Measurements from ENCODE around the gene MFSD2A.

The MFSD2A gene

GRCh38 chr1:39940253-39940652 lies 14.7 kb upstream of the MFSD2A start:
- no peak for ATAC-seq
- TF ChIP-seq ZC3H10 (CRISPR knock-in tag; IDR thresholded peaks at IDR 0.05) (no peak), ISL1 (CRISPR knock-in tag; IDR thresholded peaks at IDR 0.05) (no peak), ZFP30 (CRISPR knock-in tag; IDR thresholded peaks at IDR 0.05) (no peak), ZNF565 (CRISPR knock-in tag; conservative IDR thresholded peaks at IDR 0.05; ENCODE audit: low read depth) (no peak), PPARA (CRISPR knock-in tag; IDR thresholded peaks at IDR 0.05; ENCODE audit: borderline replicate concordance) (no peak), BACH2 (CRISPR knock-in tag; IDR thresholded peaks at IDR 0.05; ENCODE audit: borderline replicate concordance) (no peak), CREB5 (CRISPR knock-in tag; IDR thresholded peaks at IDR 0.05; ENCODE audit: low read depth) (no peak), ZNF8 (CRISPR knock-in tag; IDR thresholded peaks at IDR 0.05) (no peak), ARNTL (CRISPR knock-in tag; IDR thresholded peaks at IDR 0.05; ENCODE audit: borderline replicate concordance, low read depth) (no peak), SNAI2 (CRISPR knock-in tag; IDR thresholded peaks at IDR 0.05) (no peak)

- no peak for TF ChIP-seq BACH2 (CRISPR knock-in tag; IDR thresholded peaks at IDR 0.05; ENCODE audit: borderline replicate concordance)
- no peak for TF ChIP-seq PPARA (CRISPR knock-in tag; IDR thresholded peaks at IDR 0.05; ENCODE audit: borderline replicate concordance)
- TF ChIP-seq ESRRG (CRISPR knock-in tag; IDR thresholded peaks at IDR 0.05), result no peak
- TF ChIP-seq SNAI2 (CRISPR knock-in tag; IDR thresholded peaks at IDR 0.05), result no peak
- no peak for TF ChIP-seq OSR1 (CRISPR knock-in tag; IDR thresholded peaks at IDR 0.05)
- TF ChIP-seq ZNF70 (CRISPR knock-in tag; IDR thresholded peaks at IDR 0.05), result no peak
- no peak for TF ChIP-seq ISL1 (CRISPR knock-in tag; IDR thresholded peaks at IDR 0.05)
- TF ChIP-seq TSHZ2 (CRISPR knock-in tag; IDR thresholded peaks at IDR 0.05), result no peak
- TF ChIP-seq TCF4 (CRISPR knock-in tag; IDR thresholded peaks at IDR 0.05; ENCODE audit: borderline replicate concordance), result no peak
- no peak for TF ChIP-seq RARB (CRISPR knock-in tag; IDR thresholded peaks at IDR 0.05)
- no peak for TF ChIP-seq ZC3H10 (CRISPR knock-in tag; IDR thresholded peaks at IDR 0.05)
- TF ChIP-seq ZNF565 (CRISPR knock-in tag; conservative IDR thresholded peaks at IDR 0.05; ENCODE audit: low read depth), result no peak
- no peak for TF ChIP-seq ZFP30 (CRISPR knock-in tag; IDR thresholded peaks at IDR 0.05)
- no peak for ATAC-seq
Observed at GRCh38 chr1:39940980-39941871, 13.7 kb upstream of the MFSD2A start.

GRCh38 chr1:39943471-39944290 lies 11.3 kb upstream of the MFSD2A start:
- no peak for ATAC-seq
- TF ChIP-seq ZNF565 (CRISPR knock-in tag; conservative IDR thresholded peaks at IDR 0.05; ENCODE audit: low read depth), result no peak
- TF ChIP-seq CSRNP3 (CRISPR knock-in tag; IDR thresholded peaks at IDR 0.05), result no peak
- no peak for TF ChIP-seq ZFP3 (CRISPR knock-in tag; IDR thresholded peaks at IDR 0.05)
- TF ChIP-seq POU6F1 (CRISPR knock-in tag; IDR thresholded peaks at IDR 0.05; ENCODE audit: borderline replicate concordance, low read depth), result no peak
- no peak for TF ChIP-seq ZC3H10 (CRISPR knock-in tag; IDR thresholded peaks at IDR 0.05)
- TF ChIP-seq TSHZ2 (CRISPR knock-in tag; IDR thresholded peaks at IDR 0.05), result no peak
- no peak for TF ChIP-seq PPARA (CRISPR knock-in tag; IDR thresholded peaks at IDR 0.05; ENCODE audit: borderline replicate concordance)
- no peak for TF ChIP-seq ZNF70 (CRISPR knock-in tag; IDR thresholded peaks at IDR 0.05)
- no peak for TF ChIP-seq GLIS3 (CRISPR knock-in tag; IDR thresholded peaks at IDR 0.05)
